HG03097 (cell line): ENCODE results near the gene LNX2.
A peak's percentile ranks its signal among the peaks of the same experiment; 100 is the strongest.

Source experiments
- ATAC-seq: cut with Tn5 transposase; IDR thresholded peaks from one replicate; pipeline ENCODE4 v1.9.1; 2021; ENCODE audit not compliant: unreplicated experiment, low FRiP score

LNX2 gene

GRCh38 chr13:27617881-27618321 lies 2.4 kb downstream of the LNX2 start:
- no peak for ATAC-seq

DNA sequence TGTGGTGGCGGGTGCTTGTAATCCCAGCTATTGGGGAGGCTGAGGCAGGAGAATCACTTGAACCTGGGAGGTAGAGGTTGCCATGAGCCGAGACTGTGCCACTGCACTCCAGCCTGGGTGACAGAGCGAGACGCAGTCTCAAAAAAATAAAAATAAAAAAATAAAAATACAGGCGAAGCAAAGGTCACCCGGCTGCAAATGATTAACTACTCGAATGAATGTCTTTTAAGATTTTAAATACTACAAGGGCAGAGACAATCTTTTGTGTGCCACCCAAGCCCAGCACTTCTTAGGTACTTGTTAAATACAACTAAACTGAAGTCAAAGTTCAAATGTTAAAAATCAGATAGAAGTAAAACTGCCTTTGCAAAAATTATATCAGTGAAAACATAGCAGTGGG lies 6.7 kb downstream of the LNX2 start:
- ATAC-seq: no peak

- ATAC-seq: no peak
Measured at GRCh38 chr13:27607125-27607524, 13.2 kb downstream of the LNX2 start.

DNA sequence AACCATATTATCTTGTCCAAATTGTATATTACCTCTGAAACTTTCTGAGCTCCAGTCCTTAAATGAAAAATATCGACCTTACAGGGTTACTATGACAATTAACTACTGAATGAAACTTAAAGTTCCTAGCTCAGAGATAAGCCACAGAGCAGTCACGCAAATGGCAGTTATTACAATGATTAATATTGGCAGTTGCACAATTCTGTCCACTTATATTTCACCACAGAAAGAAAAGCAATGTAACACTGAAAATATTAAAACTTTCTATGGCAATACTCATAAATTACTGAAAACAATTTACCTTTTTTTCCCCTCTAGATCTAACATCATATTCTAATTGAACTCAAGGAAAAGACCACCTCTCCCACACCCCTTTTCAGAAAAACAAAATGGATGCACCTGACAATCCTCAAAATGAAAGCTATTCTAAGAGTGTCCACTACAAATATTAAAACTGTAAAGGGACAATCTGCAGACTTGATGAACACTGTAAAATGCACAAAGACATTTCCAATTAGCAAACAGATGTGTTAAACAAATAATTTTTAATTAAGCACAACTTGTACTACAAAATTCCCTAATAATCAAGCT lies 14.6 kb downstream of the LNX2 start:
- ATAC-seq: no peak

DNA sequence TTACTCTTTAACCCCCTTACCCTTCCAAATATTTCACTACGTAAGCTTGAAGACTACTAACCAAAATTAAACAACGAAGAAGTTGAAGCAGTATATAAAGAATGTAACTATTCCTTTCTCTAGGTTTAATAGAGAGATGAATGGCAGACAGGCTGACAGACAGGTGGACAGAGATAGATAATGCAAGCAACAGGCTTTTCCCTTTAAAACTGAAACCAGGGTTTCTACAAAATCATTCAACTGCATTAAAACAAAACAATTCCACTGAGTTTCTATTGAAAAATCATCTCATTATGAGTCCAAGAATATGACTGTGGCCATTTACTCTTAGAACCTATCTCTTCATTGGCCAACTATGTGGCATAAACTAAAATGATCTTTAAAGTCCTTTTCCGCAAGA lies 15.2 kb downstream of the LNX2 start:
- no peak for ATAC-seq

GRCh38 chr13:27601803-27602202 lies 18.5 kb downstream of the LNX2 start:
- ATAC-seq: no peak

DNA sequence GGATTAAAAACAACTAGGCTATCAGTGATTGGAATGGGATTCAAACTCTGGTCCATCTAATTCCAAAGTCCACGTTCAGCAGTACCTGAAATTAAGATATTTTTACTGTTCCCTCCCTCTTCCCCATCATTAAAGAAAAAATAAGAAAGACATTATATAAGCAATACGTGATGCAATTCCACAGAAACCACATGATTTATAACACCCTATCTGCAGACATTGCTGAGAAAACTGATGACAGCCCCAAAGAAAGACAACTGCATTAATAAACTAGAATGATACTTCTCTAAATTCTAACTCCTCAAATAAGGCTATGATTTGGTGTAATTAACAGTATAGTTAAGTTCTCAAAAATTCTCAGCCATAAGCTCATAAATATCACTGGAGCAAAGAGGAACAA lies 19.1 kb downstream of the LNX2 start:
- no peak for ATAC-seq

- ATAC-seq: no peak
Measured at GRCh38 chr13:27600711-27601110, 19.6 kb downstream of the LNX2 start.

DNA sequence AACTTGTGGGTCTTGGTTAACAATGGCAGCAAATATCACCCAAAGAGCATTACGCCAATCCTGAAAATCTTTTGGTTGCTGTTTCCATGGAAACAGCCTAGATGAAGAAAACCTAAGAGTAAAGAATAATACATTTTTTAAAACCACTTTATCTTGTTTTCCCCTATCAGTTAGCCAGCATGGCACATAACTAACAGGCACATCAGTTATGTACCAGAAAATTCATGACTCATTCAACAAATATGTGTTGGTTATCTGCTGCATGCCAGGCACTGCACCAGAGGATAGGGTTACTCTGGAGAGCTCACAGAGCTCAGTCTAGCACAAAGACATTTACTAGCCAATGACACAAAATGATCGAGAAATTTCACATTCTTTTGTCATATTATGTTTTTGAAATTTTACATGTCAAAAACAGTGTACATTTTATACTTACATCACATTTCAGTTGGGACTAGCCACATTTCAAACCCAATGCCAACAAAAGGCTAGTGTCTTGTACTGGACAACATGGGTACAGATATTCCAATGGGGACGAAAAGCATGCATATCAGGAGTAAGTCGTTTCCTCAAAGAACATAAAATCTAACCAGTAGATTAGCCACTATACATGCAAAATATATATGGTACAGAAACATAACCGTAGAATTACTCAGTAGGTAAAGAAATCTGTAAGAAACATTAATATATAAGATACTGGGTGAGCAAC lies 20.3 kb downstream of the LNX2 start:
- ATAC-seq: no peak

GRCh38 chr13:27599096-27599495 lies 21.2 kb downstream of the LNX2 start:
- ATAC-seq: no peak

GRCh38 chr13:27595055-27595811 lies 25.1 kb downstream of the LNX2 start:
- ATAC-seq: no peak

DNA sequence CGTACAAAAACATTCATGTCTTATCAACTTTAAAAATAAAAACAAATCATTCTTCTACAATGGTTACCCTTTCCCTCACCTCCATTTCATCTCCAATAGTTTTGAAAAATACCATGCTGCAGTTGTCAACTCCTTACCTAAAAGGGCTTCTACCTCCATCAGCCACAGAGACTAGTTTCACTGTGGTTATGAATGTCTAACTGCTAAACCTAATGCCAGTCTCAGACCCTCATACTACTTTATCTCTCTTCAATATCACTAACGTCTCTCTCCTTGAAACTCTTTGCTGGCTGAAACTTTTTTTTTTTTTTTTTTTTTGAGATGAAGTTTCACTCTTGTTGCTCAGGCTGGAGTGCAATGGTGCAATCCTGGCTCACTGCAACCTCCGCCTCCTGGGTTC lies 27.1 kb downstream of the LNX2 start:
- peak; percentile 56 for ATAC-seq

GRCh38 chr13:27592865-27593264 lies 27.5 kb downstream of the LNX2 start:
- ATAC-seq: no peak

GRCh38 chr13:27588405-27588804 lies 31.9 kb downstream of the LNX2 start:
- no peak for ATAC-seq

GRCh38 chr13:27587095-27587746 lies 33.1 kb downstream of the LNX2 start:
- no peak for ATAC-seq

DNA sequence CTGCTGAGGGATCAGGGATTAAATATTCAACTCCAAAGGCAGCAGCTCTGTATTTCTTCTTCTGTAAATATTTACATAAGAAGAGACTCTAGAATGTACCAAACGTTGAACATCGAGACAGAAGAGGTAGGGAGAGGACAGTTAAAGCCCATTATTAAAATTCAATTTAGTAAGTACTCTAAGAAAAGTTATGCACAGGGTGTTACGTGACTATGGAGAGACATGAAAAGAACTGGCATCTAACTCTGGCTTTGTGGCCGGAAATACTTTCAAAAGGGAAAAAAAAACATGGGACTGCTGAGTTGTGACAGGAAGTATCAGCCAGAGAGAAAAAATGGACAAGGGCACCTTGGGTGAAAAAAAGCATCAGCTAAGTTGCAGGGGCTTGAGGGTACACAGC lies 36.7 kb downstream of the LNX2 start:
- no peak for ATAC-seq

DNA sequence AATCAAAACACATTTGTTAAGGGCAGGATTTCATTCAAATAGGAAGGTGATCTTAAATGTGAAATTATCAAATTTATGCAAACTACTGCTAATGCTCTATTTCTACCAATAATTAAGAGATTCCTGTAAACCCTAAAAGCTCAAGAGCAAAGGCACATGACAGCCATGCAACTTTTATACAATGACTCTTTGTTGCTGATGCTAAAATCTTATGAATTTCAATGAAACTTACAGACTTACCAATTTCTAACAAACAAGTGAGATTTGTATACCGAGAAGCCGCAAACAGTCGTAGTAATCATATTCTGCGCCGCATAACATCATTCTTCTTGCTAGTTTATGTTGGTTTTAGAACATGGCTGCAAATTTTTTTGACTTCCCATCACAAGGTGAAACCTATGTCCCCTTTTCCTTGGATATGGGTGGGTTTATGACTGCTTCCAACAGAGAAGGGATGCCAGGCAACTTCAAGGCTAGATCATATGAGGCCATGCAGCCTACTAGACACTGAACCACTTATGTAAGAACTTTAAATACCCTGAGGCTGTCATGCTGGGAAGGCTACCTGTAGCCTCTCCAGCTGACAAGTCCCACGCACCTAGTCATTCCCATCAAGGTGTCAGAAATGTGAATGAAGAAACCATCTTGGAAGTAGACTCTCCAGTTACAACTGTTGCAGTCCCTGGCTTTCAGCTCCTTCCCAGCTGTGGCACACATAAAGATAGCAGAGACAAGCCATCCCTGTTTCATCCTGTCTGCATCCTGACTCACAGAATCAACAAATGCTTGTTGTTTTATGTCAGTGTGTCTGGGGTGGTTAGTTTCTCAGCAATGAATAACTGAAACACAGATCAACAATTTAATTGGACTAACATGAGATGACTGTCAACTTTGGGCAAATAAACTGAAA lies 42.0 kb downstream of the LNX2 start:
- no peak for ATAC-seq

DNA sequence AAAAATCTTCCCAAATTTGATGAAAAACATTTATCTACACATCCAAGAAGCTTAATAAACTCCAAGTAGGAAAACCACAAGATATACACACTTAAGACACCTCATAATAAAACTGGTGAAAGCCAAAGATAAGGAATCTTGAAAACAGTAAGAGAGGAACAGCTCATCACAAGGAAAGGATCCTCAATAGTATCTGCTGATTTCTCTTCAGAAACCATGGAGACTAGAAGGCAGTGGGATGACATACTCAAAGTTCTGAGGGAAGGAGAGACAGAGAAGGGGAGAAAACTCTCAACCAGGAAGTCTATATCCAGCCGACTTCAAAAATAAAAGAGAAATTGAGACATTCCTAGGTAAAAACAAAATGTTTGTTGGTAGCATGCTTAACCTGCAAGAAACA lies 45.7 kb downstream of the LNX2 start:
- no peak for ATAC-seq

DNA sequence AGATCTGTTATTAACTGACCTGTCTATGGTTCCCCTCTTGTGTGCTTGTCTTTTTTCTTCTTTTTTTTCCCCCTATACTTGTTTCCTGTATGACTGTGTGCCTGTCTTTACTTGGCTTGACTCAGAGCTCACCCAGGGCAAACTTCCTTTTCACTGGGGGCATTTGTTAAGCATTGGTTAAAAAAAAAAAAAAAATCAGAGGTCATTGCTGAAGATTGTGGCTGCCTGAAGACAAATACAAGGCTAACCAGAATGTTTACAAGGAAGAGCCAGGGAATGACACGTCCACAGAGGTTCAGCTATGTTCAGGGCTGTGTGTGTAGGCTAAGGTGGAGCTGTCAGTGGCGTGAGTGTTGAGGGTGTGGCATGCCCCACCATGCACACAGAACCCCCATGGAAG lies 47.1 kb downstream of the LNX2 start:
- ATAC-seq: no peak

- ATAC-seq: no peak
Measured at GRCh38 chr13:27572234-27572901, 48.0 kb downstream of the LNX2 start.
